Measurements from ENCODE around the gene NTM.

GRCh38 chr11:131771471-131771870 is 401.1 kb downstream of the NTM start:
- TF ChIP-seq CTCF (IDR thresholded peaks at IDR 0.05) (no peak), ZFX (IDR thresholded peaks at IDR 0.05; ENCODE audit: borderline replicate concordance) (no peak)
